Thyroid gland (tissue), 4 donors: ENCODE data around the gene TAOK1.

Experiments
- POLR2A ChIP-seq, 2 donors: fragments of 450-650 bp; IDR thresholded peaks; one replicate each; pipeline ENCODE4 v1.6.1; 2017; ENCODE audit warnings: antibody characterized with exemption in 2 of 2, mild to moderate bottlenecking in 2 of 2, moderate library complexity in 1 of 2
- TF ChIP-seq, protein P1 (sequence below), 6 experiments: fragments of 200-600 bp in 3 of 6; fragments of 450-650 bp in 3 of 6; sonication (generic) in 3 of 6; IDR thresholded peaks; one replicate each; pipeline ENCODE4 v1.5.1; 2016 to 2019; ENCODE audit warnings: antibody characterized with exemption in 6 of 6, mild to moderate bottlenecking in 2 of 6, inconsistent platforms in 1 of 6, moderate library complexity in 1 of 6

DNA sequence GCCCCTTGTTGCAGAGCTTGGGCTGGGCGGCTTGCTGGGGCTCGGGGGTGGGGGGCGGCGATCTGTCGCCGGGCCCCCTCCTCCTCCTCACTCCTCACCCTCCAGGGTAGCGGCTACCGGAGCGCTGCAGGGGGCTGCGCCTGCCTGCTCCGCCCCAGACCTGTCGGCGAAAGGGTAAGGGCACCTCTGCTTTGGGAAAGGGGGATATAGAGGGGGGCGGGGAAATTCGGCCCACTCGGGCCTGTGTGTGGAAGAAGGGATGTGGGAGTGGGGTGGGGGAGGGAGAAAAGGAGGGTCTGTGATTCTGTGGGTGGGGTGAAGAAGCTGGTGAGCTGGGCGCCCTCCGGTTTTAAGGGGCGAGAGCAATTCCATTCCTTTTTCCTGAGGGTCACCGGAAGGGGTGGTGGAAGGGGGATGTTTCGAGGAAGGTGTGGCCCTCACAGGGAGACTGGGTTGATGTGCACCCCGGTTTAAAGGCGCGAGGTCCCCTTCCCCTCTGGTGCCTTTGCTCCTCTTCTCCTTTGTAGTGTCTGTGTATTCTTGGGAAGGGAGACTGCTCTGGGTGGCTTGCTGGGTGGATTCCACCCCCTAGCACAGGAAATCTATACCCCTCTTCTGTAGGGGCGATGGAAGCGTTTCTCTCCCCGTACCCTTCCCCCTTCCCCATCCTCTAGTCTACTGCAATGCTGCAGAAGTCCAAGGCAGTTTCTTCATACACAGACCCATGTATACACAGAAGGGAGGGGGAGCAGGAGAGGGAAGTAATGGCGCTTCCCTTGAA lies 878 bp downstream of the TAOK1 start:
- no peak for TF ChIP-seq POLR2A (IDR thresholded peaks at IDR 0.05)
- TF ChIP-seq, protein P1, sequence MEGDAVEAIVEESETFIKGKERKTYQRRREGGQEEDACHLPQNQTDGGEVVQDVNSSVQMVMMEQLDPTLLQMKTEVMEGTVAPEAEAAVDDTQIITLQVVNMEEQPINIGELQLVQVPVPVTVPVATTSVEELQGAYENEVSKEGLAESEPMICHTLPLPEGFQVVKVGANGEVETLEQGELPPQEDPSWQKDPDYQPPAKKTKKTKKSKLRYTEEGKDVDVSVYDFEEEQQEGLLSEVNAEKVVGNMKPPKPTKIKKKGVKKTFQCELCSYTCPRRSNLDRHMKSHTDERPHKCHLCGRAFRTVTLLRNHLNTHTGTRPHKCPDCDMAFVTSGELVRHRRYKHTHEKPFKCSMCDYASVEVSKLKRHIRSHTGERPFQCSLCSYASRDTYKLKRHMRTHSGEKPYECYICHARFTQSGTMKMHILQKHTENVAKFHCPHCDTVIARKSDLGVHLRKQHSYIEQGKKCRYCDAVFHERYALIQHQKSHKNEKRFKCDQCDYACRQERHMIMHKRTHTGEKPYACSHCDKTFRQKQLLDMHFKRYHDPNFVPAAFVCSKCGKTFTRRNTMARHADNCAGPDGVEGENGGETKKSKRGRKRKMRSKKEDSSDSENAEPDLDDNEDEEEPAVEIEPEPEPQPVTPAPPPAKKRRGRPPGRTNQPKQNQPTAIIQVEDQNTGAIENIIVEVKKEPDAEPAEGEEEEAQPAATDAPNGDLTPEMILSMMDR (IDR thresholded peaks at IDR 0.05) = no peak
